ENCODE results near the gene HLA-F. TPM values are rescaled to one million over a fixed set of nuclear protein-coding genes. Genes with fewer than 3 reads are reported as not detected.

The HLA-F gene
- polyA plus RNA-seq, 2 of the 4 experiments (the other 2 are of a cell fraction): 2.7 to 4.5 TPM

- TF ChIP-seq JUNB (IDR thresholded peaks at IDR 0.05) (no peak), HOXB13 (CRISPR knock-in tag; IDR thresholded peaks at IDR 0.05; ENCODE audit: low read depth) (no peak), NFE2L2 (conservative IDR thresholded peaks at IDR 0.05; ENCODE audit: low read length) (no peak), ZFP36 (IDR thresholded peaks at IDR 0.05; ENCODE audit: borderline replicate concordance, partially characterized antibody) (no peak), CTCF (IDR thresholded peaks at IDR 0.05) (no peak)
Measured at GRCh38 chr6:29736563-29736962, 13.3 kb downstream of the HLA-F start (continued).

GRCh38 chr6:29737707-29738630 lies 14.7 kb downstream of the HLA-F start:
- TF ChIP-seq HES2 (IDR thresholded peaks at IDR 0.05) (no peak), JUNB (IDR thresholded peaks at IDR 0.05) (no peak), RAD21 (conservative IDR thresholded peaks at IDR 0.05 in 1 of 2, IDR thresholded peaks at IDR 0.05 in 1 of 2) (peak; percentile 78 to 86), CTCF (IDR thresholded peaks at IDR 0.05) (peak; percentile 62), PHF8 (IDR thresholded peaks at IDR 0.05; ENCODE audit: borderline replicate concordance, low read depth) (no peak), SMC3 (IDR thresholded peaks at IDR 0.05) (peak; percentile 71), HOXA7 (CRISPR knock-in tag; IDR thresholded peaks at IDR 0.05) (no peak)
- H3K4me3 ChIP-seq: no peak overlapping the region
- POLR2A ChIA-PET: no interaction called here
- no peak overlapping the region for H3K27ac ChIP-seq
- ATAC-seq: peak; percentile 95 to 96
- whole genome bisulfite sequencing (ENCODE audit: missing lambda C conversion rate): 24% methylated on average over 7 of the region's 9 CpGs
- CTCF ChIA-PET: interaction anchor here (0.5 to 3.5 kb wide), 23 partner anchors 11 to 940 kb away, joined by 3 to 25 read pairs (median 4); no protein-coding TSS in a partner anchor
- no peaks in the 10 kb centered on the region for H3K9me3 ChIP-seq
- no peak overlapping the region for H3K4me2 ChIP-seq
- FAIRE-seq: no peak
- DNase-seq (ENCODE audit: low read depth in 1 of 2, low spot score in 1 of 2): peak in 1 of 2 experiments; percentile 68
- H3K4me1 ChIP-seq: no peaks in the 10 kb centered on the region

GRCh38 chr6:29739136-29739881 lies 16.1 kb downstream of the HLA-F start:
- Histone ChIP-seq H3K4me2 (no peak overlapping the region), H3K9me3 (no peaks in the 10 kb centered on the region), H3K4me3 (no peak overlapping the region), H3K4me1 (no peaks in the 10 kb centered on the region), H3K27ac (no peak overlapping the region)
- TF ChIP-seq GATA3 (IDR thresholded peaks at IDR 0.05; ENCODE audit: borderline replicate concordance): no peak
- WGBS (ENCODE audit: missing lambda C conversion rate): 37% methylated on average over 4 of the region's 4 CpGs
- POLR2A ChIA-PET: no interaction called here
- FAIRE-seq (no peak), DNase-seq (ENCODE audit: low read depth in 1 of 2, low spot score in 1 of 2) (no peak), ATAC-seq (no peak)
- CTCF ChIA-PET: interaction anchor here (0.6 to 3.5 kb wide), 4 partner anchors 9 to 95 kb away, joined by 3 to 25 read pairs (median 12); no protein-coding TSS in a partner anchor

GRCh38 chr6:29739882-29740261 lies 16.6 kb downstream of the HLA-F start:
- no peak overlapping the region for H3K4me3 ChIP-seq
- CTCF ChIA-PET: interaction anchor here (0.8 kb wide), 1 partner anchor 14 kb away, joined by 3 read pairs; no protein-coding TSS in a partner anchor
- FAIRE-seq (no peak), DNase-seq (ENCODE audit: low read depth in 1 of 2, low spot score in 1 of 2) (no peak), ATAC-seq (no peak)
- POLR2A ChIA-PET: no interaction called here
- no peaks in the 10 kb centered on the region for H3K9me3 ChIP-seq
- WGBS (ENCODE audit: missing lambda C conversion rate): 79% methylated on average over 1 of the region's 1 CpG
- H3K27ac ChIP-seq: no peak overlapping the region
- no peaks in the 10 kb centered on the region for H3K4me1 ChIP-seq
- TF ChIP-seq BHLHE40 (IDR thresholded peaks at IDR 0.05; ENCODE audit: low read depth, low read length) (no peak), ATOH8 (CRISPR knock-in tag; IDR thresholded peaks at IDR 0.05; ENCODE audit: low read depth) (no peak), ZFP36 (IDR thresholded peaks at IDR 0.05; ENCODE audit: borderline replicate concordance, partially characterized antibody) (no peak), POLR2AphosphoS2 (conservative IDR thresholded peaks at IDR 0.05; ENCODE audit: low read length) (no peak), HES2 (IDR thresholded peaks at IDR 0.05) (no peak), ELK1 (IDR thresholded peaks at IDR 0.05; ENCODE audit: low read depth, low read length) (no peak), CHD2 (IDR thresholded peaks at IDR 0.05; ENCODE audit: low read length, partially characterized antibody) (no peak), CHD4 (IDR thresholded peaks at IDR 0.05; ENCODE audit: borderline replicate concordance) (no peak), SREBF2 (IDR thresholded peaks at IDR 0.05) (no peak)
- H3K4me2 ChIP-seq: no peak overlapping the region
